ENCODE results near the gene HS1BP3. TPM values are rescaled to one million over a fixed set of nuclear protein-coding genes. Genes with fewer than 3 reads are reported as not detected.

HS1BP3 gene
- total and polyA plus RNA-seq, 2 of the 13 experiments (the other 11 are each of a cell fraction or from before 2014, with no cell fraction given), result 15.2 to 22.0 TPM

DNA sequence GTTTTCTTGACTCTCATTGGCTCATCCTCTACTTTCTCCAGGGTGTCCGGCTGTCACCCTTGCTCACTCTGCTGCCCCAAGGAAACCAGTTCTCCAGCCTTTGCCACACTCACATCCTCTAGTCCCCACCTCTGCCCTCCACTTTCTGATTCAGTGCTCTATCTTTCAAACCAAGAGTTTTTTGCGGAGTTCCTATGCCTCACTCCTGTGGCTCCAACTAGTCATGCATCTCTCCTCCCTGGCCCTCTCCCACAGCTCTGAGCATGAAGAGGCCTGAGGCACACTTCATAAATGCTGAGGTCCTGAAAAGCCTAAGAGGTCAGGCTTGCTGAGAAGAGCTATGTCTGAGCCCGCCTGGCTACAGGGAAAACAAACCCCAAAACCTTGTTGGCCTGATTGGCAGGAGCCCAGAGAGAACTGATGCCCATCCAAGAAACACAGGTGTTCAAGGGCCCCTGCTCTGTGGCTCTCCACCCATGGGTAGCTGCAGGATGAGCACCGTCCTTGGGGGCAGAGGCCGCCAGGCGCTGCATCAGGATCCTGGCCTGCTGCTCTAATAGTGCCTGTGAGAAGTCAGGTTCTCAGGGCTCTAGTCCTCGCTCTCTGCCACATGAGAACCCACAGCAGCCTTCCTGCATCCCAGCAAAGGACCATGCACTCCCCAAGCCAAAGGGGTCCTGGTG, 42.1 kb downstream of the HS1BP3 start (continued):
- TF ChIP-seq, protein P1, sequence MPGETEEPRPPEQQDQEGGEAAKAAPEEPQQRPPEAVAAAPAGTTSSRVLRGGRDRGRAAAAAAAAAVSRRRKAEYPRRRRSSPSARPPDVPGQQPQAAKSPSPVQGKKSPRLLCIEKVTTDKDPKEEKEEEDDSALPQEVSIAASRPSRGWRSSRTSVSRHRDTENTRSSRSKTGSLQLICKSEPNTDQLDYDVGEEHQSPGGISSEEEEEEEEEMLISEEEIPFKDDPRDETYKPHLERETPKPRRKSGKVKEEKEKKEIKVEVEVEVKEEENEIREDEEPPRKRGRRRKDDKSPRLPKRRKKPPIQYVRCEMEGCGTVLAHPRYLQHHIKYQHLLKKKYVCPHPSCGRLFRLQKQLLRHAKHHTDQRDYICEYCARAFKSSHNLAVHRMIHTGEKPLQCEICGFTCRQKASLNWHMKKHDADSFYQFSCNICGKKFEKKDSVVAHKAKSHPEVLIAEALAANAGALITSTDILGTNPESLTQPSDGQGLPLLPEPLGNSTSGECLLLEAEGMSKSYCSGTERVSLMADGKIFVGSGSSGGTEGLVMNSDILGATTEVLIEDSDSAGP (CRISPR knock-in tag; IDR thresholded peaks at IDR 0.05; ENCODE audit: borderline replicate concordance), result peak; percentile 49; the same call in 1 of the 2 replicates
- TF ChIP-seq, protein P2, sequence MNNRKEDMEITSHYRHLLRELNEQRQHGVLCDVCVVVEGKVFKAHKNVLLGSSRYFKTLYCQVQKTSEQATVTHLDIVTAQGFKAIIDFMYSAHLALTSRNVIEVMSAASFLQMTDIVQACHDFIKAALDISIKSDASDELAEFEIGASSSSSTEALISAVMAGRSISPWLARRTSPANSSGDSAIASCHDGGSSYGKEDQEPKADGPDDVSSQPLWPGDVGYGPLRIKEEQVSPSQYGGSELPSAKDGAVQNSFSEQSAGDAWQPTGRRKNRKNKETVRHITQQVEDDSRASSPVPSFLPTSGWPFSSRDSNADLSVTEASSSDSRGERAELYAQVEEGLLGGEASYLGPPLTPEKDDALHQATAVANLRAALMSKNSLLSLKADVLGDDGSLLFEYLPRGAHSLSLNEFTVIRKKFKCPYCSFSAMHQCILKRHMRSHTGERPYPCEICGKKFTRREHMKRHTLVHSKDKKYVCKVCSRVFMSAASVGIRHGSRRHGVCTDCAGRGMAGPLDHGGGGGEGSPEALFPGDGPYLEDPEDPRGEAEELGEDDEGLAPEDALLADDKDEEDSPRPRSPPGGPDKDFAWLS (CRISPR knock-in tag; IDR thresholded peaks at IDR 0.05; ENCODE audit: borderline replicate concordance), result no peak
- TF ChIP-seq, protein P3, sequence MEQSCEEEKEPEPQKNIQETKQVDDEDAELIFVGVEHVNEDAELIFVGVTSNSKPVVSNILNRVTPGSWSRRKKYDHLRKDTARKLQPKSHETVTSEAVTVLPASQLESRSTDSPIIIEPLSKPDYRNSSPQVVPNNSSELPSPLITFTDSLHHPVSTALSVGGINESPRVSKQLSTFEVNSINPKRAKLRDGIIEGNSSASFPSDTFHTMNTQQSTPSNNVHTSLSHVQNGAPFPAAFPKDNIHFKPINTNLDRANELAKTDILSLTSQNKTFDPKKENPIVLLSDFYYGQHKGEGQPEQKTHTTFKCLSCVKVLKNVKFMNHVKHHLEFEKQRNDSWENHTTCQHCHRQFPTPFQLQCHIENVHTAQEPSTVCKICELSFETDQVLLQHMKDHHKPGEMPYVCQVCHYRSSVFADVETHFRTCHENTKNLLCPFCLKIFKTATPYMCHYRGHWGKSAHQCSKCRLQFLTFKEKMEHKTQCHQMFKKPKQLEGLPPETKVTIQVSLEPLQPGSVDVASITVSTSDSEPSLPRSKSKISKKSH (CRISPR knock-in tag; IDR thresholded peaks at IDR 0.05; ENCODE audit: borderline replicate concordance), result peak; percentile 23; the same call in 1 of the 2 replicates
- 0 out of 2 replicates have a peak, but pooled peaks have one; percentile 4 for TF ChIP-seq ZNF501 (CRISPR knock-in tag; IDR thresholded peaks at IDR 0.05)
- peak; percentile 43; the same call in 1 of the 2 replicates for TF ChIP-seq ZBTB38 (CRISPR knock-in tag; IDR thresholded peaks at IDR 0.05)

DNA sequence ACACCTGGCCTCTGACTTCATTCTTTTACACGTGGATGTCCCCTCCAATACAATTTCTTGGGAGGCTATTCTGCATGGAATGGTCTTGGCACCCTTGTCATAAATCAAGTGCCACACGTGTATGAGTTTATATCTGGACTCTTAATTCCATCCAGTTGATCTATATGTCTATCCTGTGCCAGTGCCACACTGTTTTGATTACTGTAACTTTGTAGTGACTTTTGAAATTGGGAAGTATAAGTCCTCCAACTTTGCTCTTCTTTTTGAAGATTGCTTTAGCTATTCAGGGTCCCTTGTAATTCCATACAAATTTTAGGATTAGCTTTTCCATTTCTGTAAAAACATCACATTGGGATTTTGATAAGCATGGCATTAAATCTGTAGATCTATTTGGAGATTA, 43.5 kb downstream of the HS1BP3 start:
- intact Hi-C loops (cut with micrococcal nuclease; ENCODE audit: unreplicated experiment) (no loop called here), in situ Hi-C loops (cut with HindIII; ENCODE audit: extremely low pct_ligation_motif_present, low pct_unique_long_range_greater_than_20kb) (no loop called here)
- 92% methylated on average over 2 of the region's 2 CpGs for WGBS (ENCODE audit: low lambda C conversion rate)
- H3K79me2 ChIP-seq (ENCODE audit: insufficient read depth, low read length), result no peaks in the 10 kb centered on the region
- H2AFZ ChIP-seq (ENCODE audit: low read length), result no peak overlapping the region
- no peaks in the 10 kb centered on the region for H3K9me3 ChIP-seq (ENCODE audit: low read length)
- H4K20me1 ChIP-seq (ENCODE audit: insufficient read depth, low read length), result no peaks in the 10 kb centered on the region
- TF ChIP-seq, protein P4, sequence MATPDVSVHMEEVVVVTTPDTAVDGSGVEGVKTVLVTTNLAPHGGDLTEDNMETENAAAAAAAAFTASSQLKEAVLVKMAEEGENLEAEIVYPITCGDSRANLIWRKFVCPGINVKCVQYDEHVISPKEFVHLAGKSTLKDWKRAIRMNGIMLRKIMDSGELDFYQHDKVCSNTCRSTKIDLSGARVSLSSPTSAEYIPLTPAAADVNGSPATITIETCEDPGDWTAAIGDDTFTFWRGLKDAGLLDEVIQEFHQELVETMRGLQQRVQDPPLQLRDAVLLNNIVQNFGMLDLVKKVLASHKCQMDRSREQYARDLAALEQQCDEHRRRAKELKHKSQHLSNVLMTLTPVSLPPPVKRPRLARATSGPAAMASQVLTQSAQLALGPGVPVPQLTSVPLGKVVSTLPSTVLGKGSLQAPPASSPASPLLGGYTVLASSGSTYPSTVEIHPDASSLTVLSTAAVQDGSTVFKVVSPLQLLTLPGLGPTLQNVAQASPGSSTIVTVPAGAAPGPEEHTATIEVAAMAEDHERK (CRISPR knock-in tag; IDR thresholded peaks at IDR 0.05; ENCODE audit: low read depth), result no peak
- TF ChIP-seq ZMYM3 (CRISPR knock-in tag; IDR thresholded peaks at IDR 0.05), result peak; percentile 21; the same call in 1 of the 2 replicates
- no peak for TF ChIP-seq MEIS2 (CRISPR knock-in tag; IDR thresholded peaks at IDR 0.05)
- TF ChIP-seq NFIC (IDR thresholded peaks at IDR 0.05; ENCODE audit: low read length), result no peak
- H3K4me1 ChIP-seq (ENCODE audit: insufficient read depth, low read length), result peaks cover 40% of the 10 kb centered on the region
- no peaks in the 10 kb centered on the region for H3K27me3 ChIP-seq (ENCODE audit: control insufficient read depth in 1 of 2, insufficient read depth in 2 of 2, low read length in 2 of 2)
- no peak overlapping the region for H3K4me3 ChIP-seq (replicated peaks in 1 of 3; ENCODE audit: insufficient read depth in 1 of 3, low read depth in 2 of 3, low read length in 3 of 3)
- H3K27ac ChIP-seq (ENCODE audit: extremely low read length, insufficient read depth, low read length), result no peak overlapping the region
- no TSS peak for BruUV-seq (replicated peaks)
- FAIRE-seq (no peak), ATAC-seq (no peak), DNase-seq (ENCODE audit: low spot score) (no peak)
- no peak overlapping the region for H3K4me2 ChIP-seq (ENCODE audit: low read depth, low read length)
- ChIA-PET CTCF (ENCODE audit: low intra/inter-chr PET ratio, low total read pairs) (no interaction called here), POLR2A (interaction anchor here (1.0 to 2.8 kb wide), 5 partner anchors 10 to 160 kb away, joined by 3 to 14 read pairs (median 5); partner anchors contain the start of gene RHOB)
- no peaks in the 10 kb centered on the region for H3K36me3 ChIP-seq (replicated peaks in 1 of 2; ENCODE audit: control insufficient read depth in 1 of 2, insufficient read depth in 2 of 2, low read length in 2 of 2)
- H3K9ac ChIP-seq (ENCODE audit: insufficient read depth, low read depth, low read length), result no peak overlapping the region

Measured in HepG2 (cell line).